IMR-90 (cell line): Measurements from ENCODE around the gene POGK. TPM values are rescaled to one million over a fixed set of nuclear protein-coding genes. Genes with fewer than 3 reads are reported as not detected.

Experiments used
- ATAC-seq: fragments of 200-7000 bp; cut with Tn5 transposase; 2 replicates; pipeline ENCODE4 v1.9.1; 2020; ENCODE audit warnings: low read depth, mild to moderate bottlenecking, moderate library complexity
- BruUV-seq: library from RNA; stranded (reverse); fragments of 400-500 nt; replicated peaks from 2 replicates; lab custom pipeline; 2021; lab: Mats Ljungman, UMichigan
- CTCF ChIA-PET: fragments of 300-600 bp; formaldehyde crosslinking; extraction: SDS; loops from one replicate; lab custom pipeline; 2021; ENCODE audit warnings: antibody characterized with exemption; lab: Yijun Ruan, JAX
- POLR2A ChIA-PET: fragments of 300-600 bp; sonication (Branson Sonifier 250); formaldehyde crosslinking; loops from one replicate; lab custom pipeline; 2022; ENCODE audit warnings: antibody characterized with exemption; ENCODE audit not compliant: unreplicated experiment; lab: Charles Lee
- DNase-seq: peaks from one replicate; pipeline ENCODE4 v3.0.0; 2013
- H2AFZ ChIP-seq: replicated peaks from 2 replicates; pipeline ENCODE3; 2013; ENCODE audit warnings: low read length, mild to moderate bottlenecking; ENCODE audit not compliant: poor library complexity
- H2AK5ac ChIP-seq: 2 replicates; pipeline ENCODE4 v1.6.1; 2013; ENCODE audit warnings: low read depth, low read length, inconsistent platforms
- H2AK9ac ChIP-seq: replicated peaks from 2 replicates; pipeline ENCODE3; 2013; ENCODE audit warnings: mild to moderate bottlenecking, low read depth, low read length, moderate library complexity; ENCODE audit not compliant: poor library complexity
- H2BK120ac ChIP-seq: 2 replicates; pipeline ENCODE4 v1.6.1; 2013; ENCODE audit warnings: low read depth, low read length, inconsistent platforms
- H2BK15ac ChIP-seq: 3 replicates; pipeline ENCODE4 v1.6.1; 2013; ENCODE audit warnings: low read depth, low read length, inconsistent platforms
- H2BK20ac ChIP-seq: 2 replicates; pipeline ENCODE4 v1.6.1; 2013; ENCODE audit warnings: low read depth, mild to moderate bottlenecking, inconsistent platforms, low read length, moderate library complexity
- H2BK5ac ChIP-seq: 2 replicates; pipeline ENCODE4 v1.6.1; 2013; ENCODE audit warnings: mild to moderate bottlenecking, low read depth, low read length, inconsistent platforms; ENCODE audit not compliant: poor library complexity, severe bottlenecking
- H3K14ac ChIP-seq: replicated peaks from 2 replicates; pipeline ENCODE4 v1.6.1; 2013; ENCODE audit warnings: low read depth, low read length, inconsistent platforms
- H3K18ac ChIP-seq: 2 replicates; pipeline ENCODE4 v1.6.1; 2013; ENCODE audit warnings: low read depth, low read length, control low read depth
- H3K23ac ChIP-seq: 2 replicates; pipeline ENCODE4 v1.6.1; 2013; ENCODE audit warnings: low read depth, low read length, inconsistent platforms
- H3K27ac ChIP-seq: 2 replicates; pipeline ENCODE4 v1.5.1; 2013; ENCODE audit warnings: mild to moderate bottlenecking, control low read depth, low read length; ENCODE audit not compliant: insufficient read depth
- H3K27me3 ChIP-seq: 2 replicates; pipeline ENCODE4 v1.6.1; 2013; ENCODE audit warnings: low read length; ENCODE audit not compliant: control insufficient read depth, insufficient read depth
- H3K36me3 ChIP-seq: 2 replicates; pipeline ENCODE4 v1.6.1; 2013; ENCODE audit warnings: low read length, mixed read lengths; ENCODE audit not compliant: control insufficient read depth, insufficient read depth
- H3K4ac ChIP-seq: 2 replicates; pipeline ENCODE4 v1.6.1; 2013; ENCODE audit warnings: low read depth, low read length, inconsistent platforms
- H3K4me1 ChIP-seq: 2 replicates; pipeline ENCODE4 v1.6.1; 2013; ENCODE audit warnings: low read length, mixed read lengths; ENCODE audit not compliant: control insufficient read depth, insufficient read depth
- H3K4me2 ChIP-seq: 2 replicates; pipeline ENCODE4 v1.6.1; 2013; ENCODE audit warnings: low read depth, mild to moderate bottlenecking, control low read depth, low read length, moderate library complexity
- H3K4me3 ChIP-seq: 2 replicates; pipeline ENCODE4 v1.5.1; 2013; ENCODE audit warnings: low read depth, mild to moderate bottlenecking, control low read depth, low read length, moderate library complexity; ENCODE audit not compliant: insufficient read depth
- H3K56ac ChIP-seq: 2 replicates; pipeline ENCODE4 v1.6.1; 2013; ENCODE audit warnings: low read length, inconsistent platforms; ENCODE audit not compliant: insufficient read depth; ENCODE audit errors: extremely low read depth
- H3K79me1 ChIP-seq, 2 experiments: 2 replicates each; pipeline ENCODE4 v1.6.1; 2013; ENCODE audit warnings: low read length in 2 of 2, inconsistent platforms in 1 of 2, low read depth in 1 of 2
- H3K9ac ChIP-seq: 2 replicates; pipeline ENCODE4 v1.6.1; 2013; ENCODE audit warnings: low read depth, low read length, control low read depth
- H3K9me1 ChIP-seq: 2 replicates; pipeline ENCODE4 v1.6.1; 2013; ENCODE audit warnings: low read length, inconsistent platforms; ENCODE audit not compliant: insufficient read depth
- H3K9me3 ChIP-seq: 2 replicates; pipeline ENCODE4 v1.6.1; 2013; ENCODE audit warnings: low read length; ENCODE audit not compliant: control insufficient read depth, insufficient read depth
- H4K20me1 ChIP-seq: 2 replicates; pipeline ENCODE4 v1.6.1; 2013; ENCODE audit warnings: low read length, inconsistent platforms; ENCODE audit not compliant: insufficient read depth
- H4K5ac ChIP-seq: 2 replicates; pipeline ENCODE4 v1.6.1; 2013; ENCODE audit warnings: mild to moderate bottlenecking, low read depth, low read length, control low read depth
- H4K8ac ChIP-seq, 2 experiments: 2 replicates each; pipeline ENCODE4 v1.6.1; 2013; ENCODE audit warnings: low read depth in 2 of 2, low read length in 2 of 2, control low read depth in 1 of 2, inconsistent platforms in 1 of 2
- H4K91ac ChIP-seq: 2 replicates; pipeline ENCODE4 v1.6.1; 2013; ENCODE audit warnings: low read depth, low read length, inconsistent platforms; ENCODE audit not compliant: insufficient read depth
- BHLHE40 ChIP-seq: fragments of 150-350 bp; IDR thresholded peaks from 2 replicates; pipeline ENCODE4 v1.6.1; 2016; ENCODE audit warnings: mild to moderate bottlenecking, low read depth, low read length
- MAFK ChIP-seq: IDR thresholded peaks from 2 replicates; pipeline ENCODE4 v1.6.1; 2012; ENCODE audit warnings: low read depth, low read length, improper control_type of control experiment
- MXI1 ChIP-seq: IDR thresholded peaks from 2 replicates; pipeline ENCODE4 v1.6.1; 2012; ENCODE audit warnings: low read depth, mild to moderate bottlenecking, low read length, moderate library complexity, borderline replicate concordance
- POLR2A ChIP-seq: IDR thresholded peaks from 2 replicates; pipeline ENCODE4 v1.6.1; 2012; ENCODE audit warnings: mild to moderate bottlenecking, low read depth, low read length
- RAD21 ChIP-seq: IDR thresholded peaks from 2 replicates; pipeline ENCODE4 v1.6.1; 2012; ENCODE audit warnings: low read length, improper control_type of control experiment
- RCOR1 ChIP-seq: IDR thresholded peaks from 2 replicates; pipeline ENCODE4 v1.6.1; 2012; ENCODE audit warnings: mild to moderate bottlenecking, low read length, improper control_type of control experiment; ENCODE audit not compliant: insufficient replicate concordance
- WGBS, 2 experiments: methylation state at CpG; one replicate each; pipeline versions ENCODE4 v1.1.5 to v1.1.7; 2013; ENCODE audit warnings: missing lambda C conversion rate in 2 of 2; ENCODE audit not compliant: insufficient read length in 1 of 2; ENCODE audit errors: extremely low coverage in 2 of 2; 5-methylcytosine and 5-hydroxymethylcytosine counted together
- dilution Hi-C: fragments of 300-500 bp; cut with HindIII; formaldehyde crosslinking; loops from one replicate; pipeline ENCODE4 v1.14.3; 2018; ENCODE audit warnings: low sequenced_read_pairs; ENCODE audit not compliant: unreplicated experiment
- in situ Hi-C: fragments of 300-500 bp; cut with MboI; formaldehyde crosslinking; loops from 3 replicates; pipeline ENCODE4 v1.14.3; 2019; ENCODE audit warnings: low sequenced_read_pairs, inconsistent platforms, mixed read lengths
- intact Hi-C: fragments of 100-400 bp; cut with micrococcal nuclease; formaldehyde crosslinking; loops from 2 replicates; pipeline ENCODE4 v1.10.0; 2022
- polyA plus RNA-seq, 3 experiments: library from polyadenylated mRNA; depleted of rRNA; stranded (reverse); fragments of >200 nt; gene quantifications; 2 replicates each; pipeline ENCODE4 v1.2.3, GENCODE V29; 2012; ENCODE audit warnings: low replicate concordance in 1 of 3
- total RNA-seq: library from RNA; depleted of rRNA; stranded (reverse); fragments of >200 nt; gene quantifications from 2 replicates; pipeline ENCODE4 v1.2.3, GENCODE V29; 2012
- TF ChIP-seq, protein P1 (sequence below): fragments of 150-350 bp; IDR thresholded peaks from 2 replicates; pipeline ENCODE4 v1.6.1; 2016; ENCODE audit warnings: low read depth, mild to moderate bottlenecking, low read length, moderate library complexity, borderline replicate concordance

The POGK gene
- total and polyA plus RNA-seq, 2 of the 4 experiments (the other 2 are of a cell fraction): 11.3 to 25.6 TPM

GRCh38 chr1:166836733-166837132 lies 2.5 kb upstream of the POGK start:
- Histone ChIP-seq H3K4ac (no peak overlapping the region), H3K56ac (no peak overlapping the region), H2BK5ac (no peak overlapping the region), H3K4me2 (no peak overlapping the region), H3K9me3 (no peaks in the 10 kb centered on the region), H2AFZ (no peak overlapping the region), H2AK9ac (no peak overlapping the region), H3K18ac (no peak overlapping the region), H4K8ac (no peak overlapping the region), H3K79me1 (peaks cover 11 to 20% of the 10 kb centered on the region in 2 experiments), H4K91ac (no peak overlapping the region), H4K20me1 (peaks cover 13% of the 10 kb centered on the region; the same call in 1 of the 2 replicates), H3K27ac (no peak overlapping the region), H3K36me3 (peaks cover 8% of the 10 kb centered on the region), H3K4me3 (no peak overlapping the region), H4K5ac (no peak overlapping the region), H3K23ac (no peak overlapping the region), H2AK5ac (no peak overlapping the region), H3K27me3 (peaks cover 3% of the 10 kb centered on the region), H3K14ac (no peak overlapping the region), H3K9me1 (peaks cover 5% of the 10 kb centered on the region), H2BK120ac (no peak overlapping the region), H2BK15ac (no peak overlapping the region), H3K4me1 (peaks cover 9% of the 10 kb centered on the region), H3K9ac (no peak overlapping the region), H2BK20ac (no peak overlapping the region)
- BruUV-seq: no TSS peak
- TF ChIP-seq RCOR1 (no peak), BHLHE40 (no peak), POLR2A (no peak), MXI1 (no peak), RAD21 (no peak), MAFK (no peak)
- TF ChIP-seq, protein P1, sequence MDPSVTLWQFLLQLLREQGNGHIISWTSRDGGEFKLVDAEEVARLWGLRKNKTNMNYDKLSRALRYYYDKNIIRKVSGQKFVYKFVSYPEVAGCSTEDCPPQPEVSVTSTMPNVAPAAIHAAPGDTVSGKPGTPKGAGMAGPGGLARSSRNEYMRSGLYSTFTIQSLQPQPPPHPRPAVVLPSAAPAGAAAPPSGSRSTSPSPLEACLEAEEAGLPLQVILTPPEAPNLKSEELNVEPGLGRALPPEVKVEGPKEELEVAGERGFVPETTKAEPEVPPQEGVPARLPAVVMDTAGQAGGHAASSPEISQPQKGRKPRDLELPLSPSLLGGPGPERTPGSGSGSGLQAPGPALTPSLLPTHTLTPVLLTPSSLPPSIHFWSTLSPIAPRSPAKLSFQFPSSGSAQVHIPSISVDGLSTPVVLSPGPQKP: no peak
- no peak for ATAC-seq
- dilution Hi-C loops: no loop called here
- CTCF ChIA-PET: interaction anchor here (0.9 to 1.0 kb wide), 2 partner anchors 11 to 22 kb away, joined by 3 read pairs; no protein-coding TSS in a partner anchor
- DNase-seq: peak; percentile 25
- no CpG with 5 or more reads among the region's 4 CpGs for WGBS, 2 experiments
- intact Hi-C loops: loop anchor here (10.0 kb wide), 1 partner anchor 912 kb away; no protein-coding TSS in a partner anchor
- POLR2A ChIA-PET: no interaction called here
- in situ Hi-C loops: no loop called here
